Rectal smooth muscle tissue (tissue), 1 donor: ENCODE results near the gene CROT.

Experiments used
- H3K27ac ChIP-seq: one replicate; pipeline ENCODE4 v1.7.0; 2013; ENCODE audit warnings: low read depth, low read length, inconsistent platforms
- H3K27me3 ChIP-seq: one replicate; pipeline ENCODE4 v1.7.0; 2013; ENCODE audit warnings: low read length; ENCODE audit not compliant: control insufficient read depth, insufficient read depth
- H3K36me3 ChIP-seq: one replicate; pipeline ENCODE4 v1.7.0; 2013; ENCODE audit warnings: low read length; ENCODE audit not compliant: control insufficient read depth, insufficient read depth
- H3K4me1 ChIP-seq: one replicate; pipeline ENCODE4 v1.7.0; 2013; ENCODE audit warnings: low read length; ENCODE audit not compliant: control insufficient read depth, insufficient read depth
- H3K4me3 ChIP-seq: one replicate; pipeline ENCODE4 v1.7.0; 2013; ENCODE audit warnings: low read length
- H3K9ac ChIP-seq: one replicate; pipeline ENCODE4 v1.7.0; 2013; ENCODE audit warnings: low read length

The CROT gene

DNA sequence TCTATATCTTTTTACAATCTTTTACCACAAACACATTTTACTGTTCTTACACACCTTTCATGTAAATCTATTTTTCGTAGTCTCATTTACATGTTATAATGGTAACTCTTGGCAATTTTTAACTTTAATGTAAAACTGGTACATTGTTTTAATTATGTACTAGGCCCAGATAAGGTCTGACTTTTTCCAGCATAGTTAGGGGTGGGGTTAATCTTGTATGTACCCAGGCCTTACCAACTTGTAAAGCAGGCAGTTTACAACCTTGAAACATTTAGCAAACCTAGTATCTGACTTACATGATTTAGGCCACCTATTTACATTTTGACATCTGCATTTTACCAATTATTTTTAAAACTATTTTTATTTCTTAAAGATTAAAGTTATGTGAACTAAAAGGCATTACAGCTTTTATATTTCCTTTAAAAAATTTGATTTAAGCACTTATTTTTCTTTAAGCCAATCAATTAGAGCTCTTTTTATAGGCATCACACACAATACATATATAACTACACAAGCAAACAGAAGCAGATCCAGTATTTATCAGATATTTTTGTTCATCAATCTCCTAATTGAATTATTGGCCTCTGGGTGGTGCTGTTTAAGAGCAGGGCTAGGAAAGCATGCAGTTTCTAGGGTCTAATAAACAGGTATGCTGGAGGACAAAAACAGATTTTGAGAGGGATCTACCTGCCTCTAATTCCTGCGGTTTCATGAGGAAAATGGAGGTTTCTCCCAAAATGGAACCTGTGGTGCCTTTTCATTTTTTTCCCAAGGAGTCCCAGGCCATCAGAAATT, 19.7 kb upstream of the CROT start:
- Histone ChIP-seq H3K4me3 (no peak overlapping the region), H3K9ac (no peak overlapping the region), H3K36me3 (no peaks in the 10 kb centered on the region), H3K27ac (no peak overlapping the region), H3K27me3 (no peaks in the 10 kb centered on the region), H3K4me1 (no peaks in the 10 kb centered on the region)

DNA sequence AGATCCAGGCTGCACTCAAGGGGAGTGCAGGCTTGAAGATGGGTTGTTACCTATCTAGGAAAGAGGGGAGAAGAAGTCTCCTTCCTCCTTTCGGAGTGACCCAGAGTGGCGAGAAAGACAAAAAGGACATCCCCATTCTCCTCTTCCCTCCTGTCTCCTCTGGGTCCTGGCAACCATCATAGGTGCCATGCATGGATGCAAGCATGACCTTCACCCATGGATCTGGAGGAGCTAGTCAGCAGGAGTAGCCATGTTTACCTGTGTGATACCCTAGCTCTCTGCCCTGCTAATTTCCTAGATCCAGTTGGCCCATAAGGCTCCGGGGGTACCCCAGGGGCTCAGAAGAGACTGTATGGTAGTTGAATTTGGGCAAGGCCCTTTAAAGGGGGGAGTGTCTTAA, 17.2 kb upstream of the CROT start:
- Histone ChIP-seq H3K4me3 (no peak overlapping the region), H3K4me1 (no peaks in the 10 kb centered on the region), H3K27me3 (no peaks in the 10 kb centered on the region), H3K36me3 (no peaks in the 10 kb centered on the region), H3K9ac (no peak overlapping the region), H3K27ac (no peak overlapping the region)

DNA sequence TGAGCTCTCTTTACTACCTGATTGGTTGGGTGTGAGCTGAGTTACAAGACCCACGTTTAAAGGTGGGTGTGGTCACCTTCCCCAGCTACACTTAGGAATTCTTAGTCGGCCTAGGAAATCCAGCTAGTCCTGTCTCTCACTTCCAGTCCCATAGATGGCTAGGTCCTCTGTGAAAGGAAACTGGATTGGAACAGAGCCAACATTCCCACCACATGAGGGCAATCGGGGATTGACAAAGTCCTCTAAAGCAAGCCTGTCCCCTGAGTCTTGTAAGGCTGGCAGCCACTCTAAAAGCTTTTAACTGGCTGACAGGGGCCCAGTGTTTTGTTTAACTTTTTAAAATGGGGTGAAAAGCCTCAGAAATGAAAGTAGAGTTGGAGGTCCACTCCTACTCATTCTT, 15.1 kb upstream of the CROT start:
- no peaks in the 10 kb centered on the region for H3K4me1 ChIP-seq
- no peak overlapping the region for H3K9ac ChIP-seq
- H3K36me3 ChIP-seq: no peaks in the 10 kb centered on the region

DNA sequence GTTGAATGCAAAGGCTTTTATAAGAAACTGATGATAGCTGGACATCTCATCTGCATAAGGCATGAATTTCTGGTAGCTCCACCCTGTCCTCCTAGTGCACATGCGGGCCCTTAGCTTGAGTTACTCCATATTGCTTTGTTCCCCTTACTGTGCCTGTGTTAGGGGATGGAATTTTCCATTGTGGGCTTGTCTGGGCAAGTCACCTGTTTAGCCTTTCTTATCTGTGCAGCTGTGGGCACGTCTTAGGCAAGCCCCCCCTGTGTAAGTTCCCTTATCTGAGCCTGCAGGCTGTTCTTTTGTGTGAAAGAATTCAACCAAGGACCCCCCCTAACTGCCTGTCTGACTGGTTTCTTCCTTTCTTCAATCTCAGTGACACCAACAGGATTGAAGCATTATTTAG, 14.5 kb upstream of the CROT start:
- no peaks in the 10 kb centered on the region for H3K4me1 ChIP-seq
- no peak overlapping the region for H3K9ac ChIP-seq
- H3K4me3 ChIP-seq: no peak overlapping the region
- peaks cover 2% of the 10 kb centered on the region for H3K36me3 ChIP-seq
- no peaks in the 10 kb centered on the region for H3K27me3 ChIP-seq
- no peak overlapping the region for H3K27ac ChIP-seq

More for the DNA sequence above, 15.1 kb upstream of the CROT start:
- no peak overlapping the region for H3K27ac ChIP-seq
- no peaks in the 10 kb centered on the region for H3K27me3 ChIP-seq
- H3K4me3 ChIP-seq: no peak overlapping the region

DNA sequence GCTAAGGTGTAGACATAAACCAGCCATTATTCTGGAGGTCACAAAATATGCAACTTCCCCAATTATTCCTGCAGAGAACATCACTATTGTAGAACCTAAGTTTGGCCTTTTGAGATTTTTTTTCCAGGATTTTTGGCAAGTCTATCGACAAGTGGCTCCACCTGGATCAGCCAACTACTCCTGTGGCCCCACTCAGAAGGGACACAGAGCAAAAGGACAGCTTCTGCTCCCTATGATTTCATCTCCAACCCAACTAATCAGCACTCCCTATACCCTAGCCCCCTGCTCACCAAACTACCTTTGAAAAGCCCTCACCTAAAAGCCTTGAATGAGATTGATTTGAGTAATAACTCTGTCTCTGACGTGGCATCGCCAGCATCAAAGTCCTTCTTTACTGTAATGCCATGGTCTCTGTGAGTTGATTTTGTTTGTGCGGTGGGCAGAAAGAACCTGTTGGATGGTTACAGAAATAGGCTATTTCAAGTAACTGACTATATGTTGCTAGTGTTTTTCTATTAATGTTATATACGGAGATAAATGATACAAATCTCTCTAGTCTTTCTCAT, 13.7 kb upstream of the CROT start:
- Histone ChIP-seq H3K4me3 (no peak overlapping the region), H3K27me3 (no peaks in the 10 kb centered on the region), H3K9ac (no peak overlapping the region), H3K36me3 (peaks cover 3% of the 10 kb centered on the region), H3K27ac (no peak overlapping the region), H3K4me1 (no peaks in the 10 kb centered on the region)

DNA sequence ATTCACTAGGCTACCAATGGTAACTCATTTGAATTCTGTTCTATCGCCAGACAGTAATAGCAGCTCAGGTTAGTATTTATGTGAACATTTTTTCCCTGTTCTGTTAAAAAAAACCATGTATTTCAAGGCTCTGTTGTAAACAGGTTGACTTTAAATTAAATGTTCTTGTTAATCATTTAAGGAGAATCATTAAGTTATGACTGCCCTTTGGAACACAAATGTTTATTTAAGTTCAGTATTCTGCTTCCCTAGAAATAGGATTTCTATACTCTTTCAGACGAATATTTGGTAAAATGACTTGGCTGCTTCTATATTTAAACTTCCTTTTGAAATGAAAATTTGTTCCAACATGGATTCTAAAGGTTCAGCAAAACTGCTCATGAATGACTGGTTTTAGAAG, 13.1 kb upstream of the CROT start:
- H3K4me3 ChIP-seq: no peak overlapping the region
- no peak overlapping the region for H3K27ac ChIP-seq
- H3K36me3 ChIP-seq: peaks cover 3% of the 10 kb centered on the region
- H3K4me1 ChIP-seq: no peaks in the 10 kb centered on the region
- no peaks in the 10 kb centered on the region for H3K27me3 ChIP-seq
- H3K9ac ChIP-seq: no peak overlapping the region

DNA sequence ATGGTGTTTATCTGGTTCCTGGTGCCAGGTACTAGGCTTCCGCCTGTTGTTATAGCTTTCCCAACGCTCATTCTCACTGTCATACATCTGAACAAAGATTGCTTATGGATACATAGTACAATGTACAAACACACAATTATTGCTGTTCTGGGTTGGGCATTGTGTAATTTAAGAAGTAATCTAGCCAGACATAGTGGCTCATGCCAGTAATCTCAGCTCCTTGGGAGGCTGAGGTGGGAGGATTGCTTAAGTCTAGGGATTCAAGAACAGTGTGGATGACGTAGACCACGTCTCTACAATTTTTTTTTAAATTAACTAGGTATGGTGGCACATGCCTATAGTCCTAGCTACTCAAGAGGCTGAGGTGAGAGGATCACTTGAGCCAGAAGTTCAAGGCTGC, 9.3 kb upstream of the CROT start:
- Histone ChIP-seq H3K4me3 (no peak overlapping the region), H3K27me3 (no peaks in the 10 kb centered on the region), H3K9ac (no peak overlapping the region), H3K27ac (no peak overlapping the region), H3K4me1 (no peaks in the 10 kb centered on the region), H3K36me3 (peaks cover 6% of the 10 kb centered on the region)

DNA sequence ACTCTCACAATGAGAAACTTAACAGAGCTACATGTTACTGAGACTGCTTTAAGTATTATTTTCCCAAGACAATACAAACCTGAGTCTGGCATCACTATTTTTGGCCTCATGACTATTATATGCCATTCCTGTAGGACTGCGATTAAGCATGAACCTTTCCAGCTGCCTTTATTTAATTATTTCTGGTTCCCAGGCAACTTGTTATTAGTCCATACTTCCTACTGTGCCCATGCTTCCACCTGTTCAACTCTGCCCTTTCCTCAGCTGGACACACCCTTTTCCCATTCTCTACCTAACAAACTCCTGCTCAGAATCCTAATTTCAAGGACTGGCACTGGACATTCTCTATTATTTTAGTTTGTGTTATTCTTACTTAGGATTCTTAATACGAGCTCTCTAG, 8.1 kb upstream of the CROT start:
- Histone ChIP-seq H3K4me3 (no peak overlapping the region), H3K27ac (no peak overlapping the region), H3K36me3 (peaks cover 6% of the 10 kb centered on the region), H3K4me1 (no peaks in the 10 kb centered on the region), H3K27me3 (no peaks in the 10 kb centered on the region), H3K9ac (no peak overlapping the region)

DNA sequence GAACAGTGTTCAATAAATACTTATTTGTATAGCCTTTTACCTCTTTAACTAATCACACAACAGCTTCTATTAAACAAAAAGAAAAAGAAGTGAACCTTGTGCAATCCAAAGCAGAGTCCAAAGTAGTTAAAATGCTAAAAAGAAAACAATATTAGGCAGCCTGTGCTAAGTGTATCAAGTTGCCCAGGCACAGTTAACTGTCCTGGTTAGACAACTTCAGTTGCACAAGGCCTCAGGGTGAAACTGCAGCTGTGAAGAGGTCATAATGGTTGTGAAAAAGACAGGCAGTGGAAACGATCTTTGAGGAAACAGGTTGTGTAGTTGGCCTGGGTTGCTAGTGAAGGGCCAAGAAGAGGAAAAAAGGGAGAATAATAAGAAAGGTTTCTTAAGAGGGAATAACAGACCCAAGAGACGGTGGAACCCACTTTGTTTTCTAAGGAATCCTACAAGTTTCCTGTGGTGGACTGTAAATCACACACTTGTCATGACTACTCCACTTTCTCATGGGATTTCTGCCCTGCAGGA, 6.0 kb upstream of the CROT start:
- H3K9ac ChIP-seq: no peak overlapping the region
- H3K36me3 ChIP-seq: peaks cover 6% of the 10 kb centered on the region
- H3K4me1 ChIP-seq: peaks cover 2% of the 10 kb centered on the region
- no peaks in the 10 kb centered on the region for H3K27me3 ChIP-seq
- H3K4me3 ChIP-seq: no peak overlapping the region
- H3K27ac ChIP-seq: no peak overlapping the region

DNA sequence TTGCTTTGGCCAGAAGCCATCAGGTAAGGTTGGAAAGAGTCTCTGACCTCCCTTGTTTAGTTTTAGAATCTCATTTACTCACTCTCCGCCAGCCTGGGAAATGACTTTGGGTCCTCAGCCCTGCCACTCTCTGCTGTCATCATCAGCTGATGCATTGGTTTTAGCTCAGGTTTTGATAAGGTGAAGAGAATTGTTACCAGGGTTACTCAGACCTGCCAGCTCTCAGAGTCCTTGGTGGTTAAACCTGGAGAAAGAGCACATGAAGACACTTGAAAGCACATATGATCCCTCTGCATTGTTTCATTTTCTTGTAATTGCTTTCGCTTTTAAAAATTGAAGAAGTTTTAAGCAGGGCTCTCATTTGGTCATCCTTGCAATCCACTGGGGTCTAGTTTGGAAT, 4.0 kb upstream of the CROT start:
- Histone ChIP-seq H3K4me1 (peaks cover 6% of the 10 kb centered on the region), H3K4me3 (no peak overlapping the region), H3K27ac (no peak overlapping the region)

DNA sequence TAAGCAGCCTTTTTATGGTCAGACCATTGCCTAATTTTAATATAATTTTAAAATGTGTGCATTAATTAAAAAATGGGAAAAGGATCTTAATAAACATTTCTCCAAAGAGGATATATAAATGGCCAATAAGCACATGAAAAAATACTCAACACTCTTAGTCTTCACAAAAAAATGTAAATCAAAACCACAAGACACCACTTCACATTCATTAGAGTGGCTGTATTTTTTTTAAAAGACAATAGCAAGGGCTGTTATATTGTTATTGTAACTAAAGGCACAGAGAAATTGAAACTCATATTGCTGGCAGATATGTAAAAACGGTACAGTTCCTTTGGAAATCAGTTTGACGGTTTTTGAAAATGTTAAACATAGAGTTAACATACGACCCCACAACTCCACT, 3.2 kb upstream of the CROT start:
- Histone ChIP-seq H3K36me3 (peaks cover 3% of the 10 kb centered on the region), H3K27me3 (no peaks in the 10 kb centered on the region), H3K9ac (no peak overlapping the region), H3K4me3 (no peak overlapping the region), H3K4me1 (peaks cover 6% of the 10 kb centered on the region), H3K27ac (no peak overlapping the region)

More for the DNA sequence above, 4.0 kb upstream of the CROT start:
- Histone ChIP-seq H3K36me3 (peaks cover 3% of the 10 kb centered on the region), H3K9ac (no peak overlapping the region), H3K27me3 (no peaks in the 10 kb centered on the region)

DNA sequence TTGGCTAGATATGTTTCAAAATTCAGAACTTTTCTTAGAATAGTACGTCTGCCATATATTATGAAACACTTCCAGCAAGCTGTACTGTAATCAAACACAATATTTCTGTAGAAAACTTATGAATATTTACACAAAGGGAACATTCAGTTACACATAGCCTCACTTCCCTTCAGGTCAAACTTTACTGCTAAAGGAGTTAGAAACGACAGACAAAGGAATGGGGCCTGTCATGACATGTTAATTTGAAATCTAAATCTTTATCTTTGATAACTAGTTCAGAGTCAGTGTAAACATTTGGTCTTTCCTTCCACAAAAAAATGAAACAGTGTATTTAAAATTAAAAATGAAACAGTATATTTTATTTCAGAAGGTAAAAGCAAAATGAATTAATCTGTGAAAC, 1.0 kb upstream of the CROT start:
- Histone ChIP-seq H3K36me3 (peaks cover 3% of the 10 kb centered on the region), H3K4me1 (peaks cover 6% of the 10 kb centered on the region), H3K27me3 (no peaks in the 10 kb centered on the region), H3K9ac (no peak overlapping the region), H3K27ac (peak overlapping the region; percentile 87), H3K4me3 (peak overlapping the region; percentile 89)

DNA sequence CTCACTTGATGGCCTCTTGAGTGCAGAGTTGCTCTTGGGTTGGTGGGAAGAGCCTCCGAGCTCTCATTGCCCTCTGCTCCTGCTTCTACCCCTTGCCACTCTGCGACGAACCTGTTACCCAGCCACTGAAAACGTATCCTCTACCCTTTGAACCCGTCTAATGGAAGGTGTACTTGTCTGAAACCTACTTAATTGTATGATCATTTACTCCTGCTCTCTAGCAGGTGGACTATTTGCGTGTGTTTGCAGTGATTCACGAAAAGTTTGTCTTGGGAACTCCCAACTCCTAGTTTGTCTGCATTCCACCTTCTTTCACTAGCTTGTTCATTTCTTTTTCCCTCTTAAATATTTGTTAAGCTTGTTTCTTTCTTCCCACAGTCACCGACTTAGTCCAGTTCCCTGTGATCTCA, 503 bp downstream of the CROT start:
- Histone ChIP-seq H3K27me3 (no peaks in the 10 kb centered on the region), H3K27ac (peak overlapping the region; percentile 87), H3K4me1 (peaks cover 6% of the 10 kb centered on the region), H3K9ac (peak overlapping the region; percentile 86), H3K4me3 (peak overlapping the region; percentile 89), H3K36me3 (peaks cover 10% of the 10 kb centered on the region)
